Loucy (cell line): ENCODE measurements around the gene SOS1.

ENCODE experiments used
- H2AFZ ChIP-seq: fragments of 200-600 bp; sonication (generic); 2 replicates; pipeline ENCODE4 v1.6.0; 2016; ENCODE audit warnings: antibody characterized with exemption, mild to moderate bottlenecking, low read length, moderate library complexity
- H3F3A ChIP-seq: fragments of 200-600 bp; 2 replicates; pipeline ENCODE4 v1.6.0; 2016; ENCODE audit warnings: antibody characterized with exemption, low read depth, mild to moderate bottlenecking
- H3K27me3 ChIP-seq: fragments of 200-600 bp; sonication (generic); 2 replicates; pipeline ENCODE4 v1.6.1; 2014; ENCODE audit warnings: low read length, mild to moderate bottlenecking; ENCODE audit not compliant: insufficient read depth, poor library complexity, severe bottlenecking
- H3K36me3 ChIP-seq: fragments of 200-600 bp; sonication (generic); 2 replicates; pipeline ENCODE4 v1.6.1; 2016; ENCODE audit warnings: low read length; ENCODE audit not compliant: insufficient read depth
- H3K4me1 ChIP-seq: fragments of 200-600 bp; sonication (generic); 2 replicates; pipeline ENCODE4 v1.5.1; 2014; ENCODE audit warnings: low read length, mild to moderate bottlenecking; ENCODE audit not compliant: insufficient read depth, poor library complexity, severe bottlenecking
- H3K4me2 ChIP-seq: fragments of 200-600 bp; sonication (generic); 2 replicates; pipeline ENCODE4 v1.6.0; 2014; ENCODE audit warnings: antibody characterized with exemption, low read length, low read depth, mild to moderate bottlenecking; ENCODE audit not compliant: poor library complexity, severe bottlenecking
- H3K4me3 ChIP-seq: fragments of 200-600 bp; sonication (generic); 2 replicates; pipeline ENCODE4 v1.5.1; 2014; ENCODE audit warnings: low read length, mild to moderate bottlenecking, mixed read lengths; ENCODE audit not compliant: poor library complexity, severe bottlenecking
- H3K79me2 ChIP-seq: fragments of 200-600 bp; sonication (generic); 2 replicates; pipeline ENCODE4 v1.6.1; 2014; ENCODE audit warnings: low read length; ENCODE audit not compliant: insufficient read depth
- H3K9ac ChIP-seq: fragments of 200-600 bp; sonication (generic); 2 replicates; pipeline ENCODE4 v1.6.0; 2014; ENCODE audit warnings: mild to moderate bottlenecking, low read depth, low read length, moderate library complexity; ENCODE audit not compliant: poor library complexity, severe bottlenecking
- H3K9me2 ChIP-seq: fragments of 200-600 bp; sonication (generic); replicated peaks from 2 replicates; pipeline ENCODE4 v1.6.1; 2016; ENCODE audit warnings: low read depth, low read length, mixed read lengths
- H3K9me3 ChIP-seq: fragments of 200-600 bp; sonication (generic); 2 replicates; pipeline ENCODE4 v1.6.1; 2014; ENCODE audit warnings: mild to moderate bottlenecking, antibody characterized with exemption, low read length, low read depth; ENCODE audit not compliant: insufficient read depth
- H4K20me1 ChIP-seq: fragments of 200-600 bp; sonication (generic); 2 replicates; pipeline ENCODE4 v1.6.0; 2014; ENCODE audit warnings: antibody characterized with exemption, low read length, mild to moderate bottlenecking; ENCODE audit not compliant: insufficient read depth, poor library complexity, severe bottlenecking
- EZH2phosphoT487 ChIP-seq: fragments of 200-600 bp; IDR thresholded peaks from 2 replicates; pipeline ENCODE4 v1.6.1; 2018; ENCODE audit warnings: antibody characterized with exemption, mild to moderate bottlenecking, moderate library complexity, borderline replicate concordance
- TF ChIP-seq, protein P1 (sequence below): fragments of 200-600 bp; sonication (generic); conservative IDR thresholded peaks from 2 replicates; pipeline ENCODE4 v1.5.1; 2014; ENCODE audit warnings: mild to moderate bottlenecking, antibody characterized with exemption, low read length

SOS1 gene

DNA sequence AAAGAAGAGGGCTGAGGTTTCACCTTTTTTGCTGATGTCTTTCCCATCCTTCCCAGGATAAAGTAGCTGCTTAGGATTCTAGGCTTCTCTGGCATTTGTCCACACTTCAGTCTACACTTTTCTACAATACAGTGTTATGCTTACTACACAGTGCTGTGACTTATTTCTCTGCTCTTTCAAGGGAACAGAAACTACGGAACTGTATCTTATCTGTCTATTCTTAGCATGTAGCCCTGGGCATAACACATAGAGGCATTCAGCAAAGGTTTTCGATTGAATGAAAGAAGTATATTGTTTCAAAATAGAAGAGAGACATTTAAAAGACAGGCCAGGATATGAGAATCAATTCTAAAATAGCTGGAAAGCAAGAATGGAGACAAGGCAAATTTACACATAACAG, 120.3 kb downstream of the SOS1 start:
- Histone ChIP-seq H3K9me2 (no peaks in the 10 kb centered on the region), H4K20me1 (no peaks in the 10 kb centered on the region), H3K27me3 (no peaks in the 10 kb centered on the region), H3F3A (no peaks in the 10 kb centered on the region), H3K4me1 (no peaks in the 10 kb centered on the region), H2AFZ (no peak overlapping the region), H3K4me3 (no peak overlapping the region), H3K4me2 (no peak overlapping the region), H3K79me2 (no peaks in the 10 kb centered on the region), H3K9ac (no peak overlapping the region), H3K36me3 (peaks cover 71% of the 10 kb centered on the region), H3K9me3 (no peaks in the 10 kb centered on the region)
- TF ChIP-seq, protein P1, sequence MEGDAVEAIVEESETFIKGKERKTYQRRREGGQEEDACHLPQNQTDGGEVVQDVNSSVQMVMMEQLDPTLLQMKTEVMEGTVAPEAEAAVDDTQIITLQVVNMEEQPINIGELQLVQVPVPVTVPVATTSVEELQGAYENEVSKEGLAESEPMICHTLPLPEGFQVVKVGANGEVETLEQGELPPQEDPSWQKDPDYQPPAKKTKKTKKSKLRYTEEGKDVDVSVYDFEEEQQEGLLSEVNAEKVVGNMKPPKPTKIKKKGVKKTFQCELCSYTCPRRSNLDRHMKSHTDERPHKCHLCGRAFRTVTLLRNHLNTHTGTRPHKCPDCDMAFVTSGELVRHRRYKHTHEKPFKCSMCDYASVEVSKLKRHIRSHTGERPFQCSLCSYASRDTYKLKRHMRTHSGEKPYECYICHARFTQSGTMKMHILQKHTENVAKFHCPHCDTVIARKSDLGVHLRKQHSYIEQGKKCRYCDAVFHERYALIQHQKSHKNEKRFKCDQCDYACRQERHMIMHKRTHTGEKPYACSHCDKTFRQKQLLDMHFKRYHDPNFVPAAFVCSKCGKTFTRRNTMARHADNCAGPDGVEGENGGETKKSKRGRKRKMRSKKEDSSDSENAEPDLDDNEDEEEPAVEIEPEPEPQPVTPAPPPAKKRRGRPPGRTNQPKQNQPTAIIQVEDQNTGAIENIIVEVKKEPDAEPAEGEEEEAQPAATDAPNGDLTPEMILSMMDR = no peak
- no peak for TF ChIP-seq EZH2phosphoT487

DNA sequence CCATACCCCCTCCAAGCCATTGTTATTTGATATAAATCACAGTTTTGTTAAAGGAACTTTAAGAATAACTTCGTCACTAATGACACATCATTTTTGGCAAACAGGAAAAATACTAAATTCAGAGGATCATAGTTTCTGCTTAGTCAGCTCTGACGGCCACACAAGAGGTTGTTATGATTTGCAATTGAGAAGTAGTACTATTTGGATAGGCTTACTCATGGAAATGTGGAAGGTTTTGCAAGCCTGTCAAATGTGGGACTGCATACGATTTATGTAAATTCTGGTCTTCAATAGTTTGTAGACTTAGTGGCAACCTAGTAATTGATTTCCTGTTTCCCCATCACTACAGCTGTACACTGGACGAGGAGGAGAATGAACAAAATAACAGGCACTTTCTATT, 123.1 kb downstream of the SOS1 start:
- H3K4me1 ChIP-seq = no peaks in the 10 kb centered on the region
- no peak overlapping the region for H3K4me3 ChIP-seq
- no peaks in the 10 kb centered on the region for H3K27me3 ChIP-seq
- no peaks in the 10 kb centered on the region for H3F3A ChIP-seq
- H3K9me3 ChIP-seq = no peaks in the 10 kb centered on the region
- peaks cover 74% of the 10 kb centered on the region for H3K36me3 ChIP-seq
- H3K9ac ChIP-seq = no peak overlapping the region
- H3K9me2 ChIP-seq = no peaks in the 10 kb centered on the region
- no peaks in the 10 kb centered on the region for H3K79me2 ChIP-seq
- TF ChIP-seq, protein P1 = no peak
- TF ChIP-seq EZH2phosphoT487 = no peak
- H2AFZ ChIP-seq = no peak overlapping the region
- H4K20me1 ChIP-seq = no peaks in the 10 kb centered on the region
- H3K4me2 ChIP-seq = no peak overlapping the region

DNA sequence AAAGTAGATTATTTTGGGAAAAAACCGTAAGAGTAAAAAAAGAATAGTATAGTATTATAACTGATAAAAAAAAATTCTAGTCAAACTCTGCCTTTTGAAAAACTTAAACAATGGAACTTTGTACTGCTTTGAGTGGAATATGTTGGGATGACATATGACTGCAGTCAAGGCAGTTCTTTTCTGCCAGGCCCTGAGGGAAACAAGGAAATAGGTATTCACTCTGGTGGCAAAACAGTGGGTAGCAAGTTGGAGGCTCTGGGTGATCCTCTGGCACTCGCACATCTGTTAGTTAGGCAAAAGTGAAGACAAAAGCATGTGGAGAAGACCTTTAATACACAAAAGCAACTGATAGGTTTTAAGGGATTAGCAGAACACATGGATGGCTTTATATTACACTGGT, 129.0 kb downstream of the SOS1 start:
- H3F3A ChIP-seq = no peaks in the 10 kb centered on the region
- H2AFZ ChIP-seq = no peak overlapping the region
- no peak overlapping the region for H3K9ac ChIP-seq
- no peaks in the 10 kb centered on the region for H3K27me3 ChIP-seq
- no peaks in the 10 kb centered on the region for H3K9me3 ChIP-seq
- no peaks in the 10 kb centered on the region for H4K20me1 ChIP-seq
- H3K4me2 ChIP-seq = no peak overlapping the region
- H3K4me3 ChIP-seq = no peak overlapping the region
- H3K36me3 ChIP-seq = peaks cover 45% of the 10 kb centered on the region
- no peaks in the 10 kb centered on the region for H3K4me1 ChIP-seq
- TF ChIP-seq, protein P1 = no peak
- no peak for TF ChIP-seq EZH2phosphoT487
- no peaks in the 10 kb centered on the region for H3K9me2 ChIP-seq
- H3K79me2 ChIP-seq = no peaks in the 10 kb centered on the region
